ENCODE results near the gene PLCB1.

PLCB1 gene

DNA sequence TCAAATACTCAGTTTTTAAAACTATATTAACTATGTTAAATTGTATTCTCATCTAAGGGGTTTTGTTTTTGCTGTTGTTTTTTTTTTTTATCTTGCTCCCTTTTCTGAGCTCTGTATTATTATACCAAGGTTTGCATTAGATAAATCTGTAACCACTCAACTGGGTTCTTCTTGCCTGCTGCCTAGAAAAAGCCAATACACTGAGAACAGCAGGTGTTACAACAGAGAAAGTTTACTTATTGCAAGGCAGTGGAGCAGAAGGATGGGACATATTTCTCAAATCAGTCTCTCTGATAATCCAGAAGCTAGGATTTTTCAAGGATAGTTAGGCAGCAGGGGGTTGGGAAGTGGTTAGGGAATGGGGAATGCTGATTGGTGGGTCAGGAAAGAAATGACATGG, 558.0 kb downstream of the PLCB1 start:
- Histone ChIP-seq H3K27ac (ENCODE audit: low read depth, low read length) (no peak overlapping the region), H3K36me3 (ENCODE audit: control insufficient read depth, insufficient read depth, low read length) (no peaks in the 10 kb centered on the region; the same call in 1 of the 2 replicates), H3K27me3 (ENCODE audit: control insufficient read depth, insufficient read depth, low read length) (no peaks in the 10 kb centered on the region), H3K9ac (ENCODE audit: low read length) (no peak overlapping the region), H3K9me3 (ENCODE audit: control insufficient read depth, insufficient read depth, low read depth, low read length) (peaks cover 13% of the 10 kb centered on the region), H3K4me3 (ENCODE audit: low read depth, low read length) (no peak overlapping the region), H3K4me1 (ENCODE audit: control insufficient read depth, insufficient read depth, low read length) (no peaks in the 10 kb centered on the region)

- no peak overlapping the region for H3K9ac ChIP-seq (ENCODE audit: low read length)
- no peaks in the 10 kb centered on the region for H3K4me1 ChIP-seq (ENCODE audit: control insufficient read depth, insufficient read depth, low read length)
- peaks cover 13% of the 10 kb centered on the region for H3K9me3 ChIP-seq (ENCODE audit: control insufficient read depth, insufficient read depth, low read depth, low read length)
- H3K27me3 ChIP-seq (ENCODE audit: control insufficient read depth, insufficient read depth, low read length): no peaks in the 10 kb centered on the region
- H3K27ac ChIP-seq (ENCODE audit: low read depth, low read length): no peak overlapping the region
- H3K4me3 ChIP-seq (ENCODE audit: low read depth, low read length): no peak overlapping the region
- H3K36me3 ChIP-seq (ENCODE audit: control insufficient read depth, insufficient read depth, low read length): no peaks in the 10 kb centered on the region; the same call in 1 of the 2 replicates
Measured at GRCh38 chr20:8693709-8694108, 561.6 kb downstream of the PLCB1 start.

DNA sequence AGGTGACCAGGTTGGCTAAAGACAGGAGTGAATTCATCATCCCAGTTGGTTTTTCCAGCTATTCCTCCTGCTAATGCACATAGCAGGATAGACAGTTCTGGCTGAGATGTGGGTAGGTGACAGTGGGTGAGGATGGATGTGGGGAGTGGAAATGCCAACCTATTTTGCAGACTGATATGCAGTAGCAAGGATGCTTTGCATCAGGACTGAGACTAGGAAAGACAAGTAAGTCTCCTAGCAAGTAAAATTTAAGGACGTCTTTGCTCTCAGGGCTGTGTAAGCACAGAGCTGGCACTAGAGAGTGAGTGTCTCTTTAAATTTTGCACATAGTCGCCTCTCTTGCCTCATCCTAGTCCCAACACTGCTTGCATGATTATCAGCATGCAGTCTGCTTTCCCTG, 568.7 kb downstream of the PLCB1 start:
- H3K4me1 ChIP-seq (ENCODE audit: control insufficient read depth, insufficient read depth, low read length): no peaks in the 10 kb centered on the region
- no peaks in the 10 kb centered on the region for H3K36me3 ChIP-seq (ENCODE audit: control insufficient read depth, insufficient read depth, low read length)
- no peaks in the 10 kb centered on the region for H3K27me3 ChIP-seq (ENCODE audit: control insufficient read depth, insufficient read depth, low read length)
- no peak overlapping the region for H3K27ac ChIP-seq (ENCODE audit: low read depth, low read length)
- H3K9ac ChIP-seq (ENCODE audit: low read length): no peak overlapping the region
- H3K9me3 ChIP-seq (ENCODE audit: control insufficient read depth, insufficient read depth, low read depth, low read length): no peaks in the 10 kb centered on the region
- no peak overlapping the region for H3K4me3 ChIP-seq (ENCODE audit: low read depth, low read length)

GRCh38 chr20:8706961-8707700, 575.1 kb downstream of the PLCB1 start:
- H3K4me1 ChIP-seq (ENCODE audit: control insufficient read depth, insufficient read depth, low read length): no peaks in the 10 kb centered on the region
- H3K36me3 ChIP-seq (ENCODE audit: control insufficient read depth, insufficient read depth, low read length): no peaks in the 10 kb centered on the region
- no peak overlapping the region for H3K4me3 ChIP-seq (ENCODE audit: low read depth, low read length)
- H3K9me3 ChIP-seq (ENCODE audit: control insufficient read depth, insufficient read depth, low read depth, low read length): no peaks in the 10 kb centered on the region
- H3K9ac ChIP-seq (ENCODE audit: low read length): no peak overlapping the region
- H3K27me3 ChIP-seq (ENCODE audit: control insufficient read depth, insufficient read depth, low read length): no peaks in the 10 kb centered on the region
- H3K27ac ChIP-seq (ENCODE audit: low read depth, low read length): no peak overlapping the region

DNA sequence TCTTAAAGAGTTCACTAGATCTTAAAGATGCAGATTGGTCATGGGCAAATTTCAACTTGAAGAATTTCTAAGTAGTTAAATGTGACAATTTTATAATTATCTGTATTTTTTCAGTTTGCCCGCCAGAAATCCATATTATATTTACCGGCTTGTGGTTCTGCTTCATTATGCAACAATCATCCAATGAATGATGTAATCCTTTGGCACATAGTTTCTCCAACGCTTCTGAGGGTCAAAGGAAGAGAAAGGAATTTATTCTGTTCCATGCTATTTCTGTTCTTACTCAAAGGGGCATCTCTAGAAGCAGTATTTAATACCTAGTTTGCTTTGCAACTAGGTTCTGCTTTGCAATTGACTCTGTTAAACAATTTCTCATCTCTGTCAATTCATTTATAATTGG, 577.6 kb downstream of the PLCB1 start:
- Histone ChIP-seq H3K9ac (ENCODE audit: low read length) (no peak overlapping the region), H3K4me3 (ENCODE audit: low read depth, low read length) (no peak overlapping the region), H3K27me3 (ENCODE audit: control insufficient read depth, insufficient read depth, low read length) (no peaks in the 10 kb centered on the region), H3K9me3 (ENCODE audit: control insufficient read depth, insufficient read depth, low read depth, low read length) (no peaks in the 10 kb centered on the region), H3K27ac (ENCODE audit: low read depth, low read length) (no peak overlapping the region), H3K4me1 (ENCODE audit: control insufficient read depth, insufficient read depth, low read length) (no peaks in the 10 kb centered on the region), H3K36me3 (ENCODE audit: control insufficient read depth, insufficient read depth, low read length) (no peaks in the 10 kb centered on the region)

DNA sequence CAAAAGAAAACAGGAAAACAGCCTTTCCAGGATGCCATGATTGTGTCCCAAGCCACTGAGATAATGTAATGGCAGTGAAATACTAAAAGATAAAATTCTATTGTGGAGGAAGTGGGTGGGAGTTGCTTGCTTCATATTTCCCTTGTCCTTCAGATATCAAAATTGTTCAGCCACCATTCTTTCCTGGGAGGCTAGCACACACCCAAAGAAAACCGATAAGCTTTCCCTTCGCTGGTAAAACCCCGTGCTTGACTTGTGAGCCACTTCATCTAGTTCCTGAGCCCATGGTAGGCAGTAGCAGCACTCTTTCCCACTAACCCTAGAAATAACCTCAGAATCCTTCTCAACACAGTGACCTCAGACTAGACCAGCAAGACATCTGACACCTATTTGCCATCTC, 579.4 kb downstream of the PLCB1 start:
- no peaks in the 10 kb centered on the region for H3K27me3 ChIP-seq (ENCODE audit: control insufficient read depth, insufficient read depth, low read length)
- H3K27ac ChIP-seq (ENCODE audit: low read depth, low read length): no peak overlapping the region
- H3K4me1 ChIP-seq (ENCODE audit: control insufficient read depth, insufficient read depth, low read length): no peaks in the 10 kb centered on the region
- no peaks in the 10 kb centered on the region for H3K36me3 ChIP-seq (ENCODE audit: control insufficient read depth, insufficient read depth, low read length)
- no peak overlapping the region for H3K4me3 ChIP-seq (ENCODE audit: low read depth, low read length)
- H3K9ac ChIP-seq (ENCODE audit: low read length): no peak overlapping the region
- no peaks in the 10 kb centered on the region for H3K9me3 ChIP-seq (ENCODE audit: control insufficient read depth, insufficient read depth, low read depth, low read length)

- no peaks in the 10 kb centered on the region for H3K27me3 ChIP-seq (ENCODE audit: control insufficient read depth, insufficient read depth, low read length)
- no peaks in the 10 kb centered on the region for H3K9me3 ChIP-seq (ENCODE audit: control insufficient read depth, insufficient read depth, low read depth, low read length)
- H3K27ac ChIP-seq (ENCODE audit: low read depth, low read length): no peak overlapping the region
- H3K36me3 ChIP-seq (ENCODE audit: control insufficient read depth, insufficient read depth, low read length): no peaks in the 10 kb centered on the region
- no peaks in the 10 kb centered on the region for H3K4me1 ChIP-seq (ENCODE audit: control insufficient read depth, insufficient read depth, low read length)
- no peak overlapping the region for H3K9ac ChIP-seq (ENCODE audit: low read length)
- H3K4me3 ChIP-seq (ENCODE audit: low read depth, low read length): no peak overlapping the region
Measured at GRCh38 chr20:8714206-8714605, 582.1 kb downstream of the PLCB1 start.

GRCh38 chr20:8718279-8718678, 586.2 kb downstream of the PLCB1 start:
- Histone ChIP-seq H3K9me3 (ENCODE audit: control insufficient read depth, insufficient read depth, low read depth, low read length) (no peaks in the 10 kb centered on the region), H3K4me3 (ENCODE audit: low read depth, low read length) (no peak overlapping the region), H3K27ac (ENCODE audit: low read depth, low read length) (no peak overlapping the region), H3K36me3 (ENCODE audit: control insufficient read depth, insufficient read depth, low read length) (no peaks in the 10 kb centered on the region), H3K27me3 (ENCODE audit: control insufficient read depth, insufficient read depth, low read length) (no peaks in the 10 kb centered on the region), H3K4me1 (ENCODE audit: control insufficient read depth, insufficient read depth, low read length) (no peaks in the 10 kb centered on the region; the same call in 1 of the 2 replicates), H3K9ac (ENCODE audit: low read length) (no peak overlapping the region)

- Histone ChIP-seq H3K9ac (ENCODE audit: low read length) (no peak overlapping the region), H3K4me3 (ENCODE audit: low read depth, low read length) (no peak overlapping the region), H3K4me1 (ENCODE audit: control insufficient read depth, insufficient read depth, low read length) (no peaks in the 10 kb centered on the region; the same call in 1 of the 2 replicates), H3K27me3 (ENCODE audit: control insufficient read depth, insufficient read depth, low read length) (no peaks in the 10 kb centered on the region), H3K36me3 (ENCODE audit: control insufficient read depth, insufficient read depth, low read length) (no peaks in the 10 kb centered on the region), H3K27ac (ENCODE audit: low read depth, low read length) (no peak overlapping the region), H3K9me3 (ENCODE audit: control insufficient read depth, insufficient read depth, low read depth, low read length) (no peaks in the 10 kb centered on the region)
Measured at GRCh38 chr20:8720089-8720488, 588.0 kb downstream of the PLCB1 start.

DNA sequence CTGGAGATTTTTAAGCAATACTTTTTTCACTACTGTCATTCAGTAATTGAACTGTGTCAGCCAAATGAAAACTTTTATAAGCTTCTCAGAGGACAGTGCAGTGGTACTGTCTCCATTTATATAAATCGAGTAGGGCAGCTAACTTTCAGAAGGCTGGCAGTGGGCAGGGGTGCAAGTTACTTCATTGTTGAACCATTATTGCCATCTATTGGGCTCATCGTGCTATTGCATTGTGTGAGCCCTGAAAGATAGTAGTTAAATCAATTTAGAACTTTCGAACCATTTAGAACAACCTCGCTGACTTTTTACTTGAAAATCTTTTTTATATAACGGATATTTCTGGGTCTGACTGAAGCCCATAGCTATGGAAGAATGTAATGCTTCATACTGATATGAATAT, 589.0 kb downstream of the PLCB1 start:
- no peaks in the 10 kb centered on the region for H3K27me3 ChIP-seq (ENCODE audit: control insufficient read depth, insufficient read depth, low read length)
- H3K9me3 ChIP-seq (ENCODE audit: control insufficient read depth, insufficient read depth, low read depth, low read length): no peaks in the 10 kb centered on the region
- no peaks in the 10 kb centered on the region for H3K36me3 ChIP-seq (ENCODE audit: control insufficient read depth, insufficient read depth, low read length)
- H3K4me1 ChIP-seq (ENCODE audit: control insufficient read depth, insufficient read depth, low read length): no peaks in the 10 kb centered on the region; the same call in 1 of the 2 replicates
- no peak overlapping the region for H3K4me3 ChIP-seq (ENCODE audit: low read depth, low read length)
- H3K9ac ChIP-seq (ENCODE audit: low read length): no peak overlapping the region
- no peak overlapping the region for H3K27ac ChIP-seq (ENCODE audit: low read depth, low read length)

DNA sequence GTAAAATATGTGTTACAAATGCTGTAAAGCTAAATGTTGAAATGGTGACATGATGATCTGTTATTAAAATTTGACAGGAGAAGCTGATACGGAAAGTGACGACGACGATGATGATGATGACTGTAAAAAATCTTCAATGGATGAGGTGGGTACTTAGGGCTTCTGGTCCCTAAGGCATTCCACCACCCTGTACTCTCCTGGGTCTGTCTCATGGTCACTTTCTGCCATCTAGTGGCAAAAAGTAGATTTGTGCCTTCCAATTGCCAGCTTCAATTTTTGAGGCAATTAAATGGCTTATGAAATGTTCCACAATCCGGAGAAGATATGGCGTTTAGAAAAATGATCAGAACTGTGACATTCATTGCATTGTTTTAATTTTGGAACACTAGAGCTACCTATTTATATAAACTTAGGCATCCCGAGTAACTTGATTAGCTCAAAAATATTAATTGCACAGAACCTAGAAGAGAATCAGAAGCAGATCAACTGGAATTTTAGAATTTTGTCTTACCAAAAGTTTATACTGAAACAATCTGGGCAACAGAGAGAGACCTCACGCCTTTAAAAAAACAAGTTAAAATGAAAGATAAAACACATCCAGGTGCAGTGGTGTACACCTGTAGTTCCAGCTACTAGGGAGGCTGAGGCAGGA, 590.3 kb downstream of the PLCB1 start:
- no peaks in the 10 kb centered on the region; the same call in 1 of the 2 replicates for H3K4me1 ChIP-seq (ENCODE audit: control insufficient read depth, insufficient read depth, low read length)
- no peak overlapping the region for H3K9ac ChIP-seq (ENCODE audit: low read length)
- no peaks in the 10 kb centered on the region for H3K36me3 ChIP-seq (ENCODE audit: control insufficient read depth, insufficient read depth, low read length)
- H3K27ac ChIP-seq (ENCODE audit: low read depth, low read length): no peak overlapping the region
- no peaks in the 10 kb centered on the region for H3K9me3 ChIP-seq (ENCODE audit: control insufficient read depth, insufficient read depth, low read depth, low read length)
- H3K4me3 ChIP-seq (ENCODE audit: low read depth, low read length): no peak overlapping the region
- no peaks in the 10 kb centered on the region for H3K27me3 ChIP-seq (ENCODE audit: control insufficient read depth, insufficient read depth, low read length)

Measured in HUES6 (cell line).